HCT116 (cell line): Measurements from ENCODE around the gene COL5A1.

Experiments
- ATF3 ChIP-seq: IDR thresholded peaks from 2 replicates; pipeline ENCODE4 v1.6.1; 2012
- CTCF ChIP-seq, 3 experiments: fragments of 200-600 bp in 1 of 3; sonication (generic) in 1 of 3; IDR thresholded peaks in 2 of 3; conservative IDR thresholded peaks in 1 of 3; 2 replicates each; pipeline ENCODE4 v1.5.1; 2012 to 2017; ENCODE audit warnings: low read depth in 2 of 3, low read length in 2 of 3, antibody characterized with exemption in 1 of 3, borderline replicate concordance in 1 of 3, control low read depth in 1 of 3, mild to moderate bottlenecking in 1 of 3, mixed read lengths in 1 of 3, mixed run types in 1 of 3, moderate library complexity in 1 of 3; ENCODE audit not compliant: insufficient read depth in 1 of 3
- EZH2 ChIP-seq: fragments of 200-600 bp; sonication (generic); IDR thresholded peaks from 2 replicates; pipeline ENCODE4 v1.6.1; 2017; ENCODE audit warnings: antibody characterized with exemption, mixed run types
- JUND ChIP-seq: IDR thresholded peaks from 2 replicates; pipeline ENCODE4 v1.6.1; 2012
- MAX ChIP-seq: IDR thresholded peaks from 2 replicates; pipeline ENCODE4 v1.6.1; 2012
- POLR2A ChIP-seq: IDR thresholded peaks from 2 replicates; pipeline ENCODE4 v1.7.0; 2011; ENCODE audit warnings: borderline replicate concordance; ENCODE audit not compliant: insufficient read depth, insufficient read length; ENCODE audit errors: extremely low read depth
- POLR2AphosphoS5 ChIP-seq: IDR thresholded peaks from 2 replicates; pipeline ENCODE4 v1.6.1; 2011; ENCODE audit warnings: mild to moderate bottlenecking, low read depth, low read length, moderate library complexity
- SIN3A ChIP-seq: IDR thresholded peaks from 2 replicates; pipeline ENCODE4 v1.6.1; 2012; ENCODE audit warnings: low read depth
- SP1 ChIP-seq: IDR thresholded peaks from 2 replicates; pipeline ENCODE4 v1.6.1; 2012; ENCODE audit warnings: low read depth
- TCF7L2 ChIP-seq: IDR thresholded peaks from 2 replicates; pipeline ENCODE4 v1.7.0; 2011; ENCODE audit warnings: borderline replicate concordance, inconsistent platforms; ENCODE audit not compliant: insufficient read depth, insufficient read length; ENCODE audit errors: extremely low read depth
- ZBTB33 ChIP-seq: IDR thresholded peaks from 2 replicates; pipeline ENCODE4 v1.6.1; 2011; ENCODE audit warnings: mild to moderate bottlenecking, low read length, moderate library complexity; ENCODE audit not compliant: insufficient replicate concordance; ENCODE audit errors: extremely low read depth
- ZNF274 ChIP-seq: fragments of 200-500 bp; sonication (Bioruptor generic); IDR thresholded peaks from 2 replicates; pipeline ENCODE4 v1.6.1; 2014; ENCODE audit warnings: mild to moderate bottlenecking, low read depth, low read length, inconsistent platforms

- TF ChIP-seq CTCF (IDR thresholded peaks at IDR 0.05 in 2 of 3, conservative IDR thresholded peaks at IDR 0.05 in 1 of 3; ENCODE audit: borderline replicate concordance in 1 of 3, insufficient read depth in 1 of 3, low read depth in 2 of 3, low read length in 2 of 3) (no peak), SIN3A (no peak), POLR2A (no peak), ATF3 (no peak), EZH2 (no peak), ZBTB33 (no peak), MAX (no peak), TCF7L2 (no peak), POLR2AphosphoS5 (no peak), JUND (no peak), SP1 (no peak), ZNF274 (no peak)
Observed at GRCh38 chr9:134676886-134677285, 35.3 kb downstream of the COL5A1 start.
